ENCODE data around the gene IL31RA. TPM values are rescaled to one million over a fixed set of nuclear protein-coding genes. Genes with fewer than 3 reads are reported as not detected.

The IL31RA gene
- total RNA-seq, 5 donors from 2014 or later (not counting 1 experiment from before 2014, with no cell fraction given), result not detected

DNA sequence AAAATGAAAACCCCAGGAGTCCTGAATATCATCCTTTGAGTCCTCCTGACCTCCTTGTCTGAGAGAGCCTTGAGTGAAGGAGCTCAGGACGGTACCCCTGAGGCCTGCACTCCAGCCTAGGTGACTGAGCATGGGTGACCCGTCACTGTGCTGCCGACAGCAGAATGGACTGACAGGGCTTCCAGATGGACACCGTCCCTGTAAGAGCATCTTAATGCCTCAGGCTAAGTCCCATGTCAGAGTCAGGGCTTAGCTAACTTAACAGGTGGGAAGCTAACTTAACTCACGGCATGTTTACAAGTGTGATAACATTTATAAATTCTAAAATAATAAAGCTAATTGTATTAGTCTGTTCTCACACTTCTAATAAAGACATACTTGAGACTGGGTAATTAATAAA lies 75.3 kb downstream of the IL31RA start:
- H3K36me3 ChIP-seq (ENCODE audit: control insufficient read depth in 2 of 2, extremely low read depth in 1 of 2, insufficient read depth in 1 of 2, low read length in 1 of 2), result no peaks in the 10 kb centered on the region
- DNase-seq (no peak), ATAC-seq (replicated peaks in 1 of 4) (no peak)
- no peak overlapping the region for H3K27ac ChIP-seq (ENCODE audit: low read length)
- no peaks in the 10 kb centered on the region for H3K27me3 Mint-ChIP-seq
- H3K27ac Mint-ChIP-seq, result no peak overlapping the region
- peaks cover 0 to 13% of the 10 kb centered on the region in 2 experiments for H3K27me3 ChIP-seq (replicated peaks in 1 of 2; ENCODE audit: control insufficient read depth in 2 of 2, extremely low read depth in 1 of 2, insufficient read depth in 2 of 2, low read length in 1 of 2)
- no peaks in the 10 kb centered on the region for H3K9me3 Mint-ChIP-seq
- POLR2A ChIA-PET, result no interaction called here
- no peaks in the 10 kb centered on the region for H3K9me3 ChIP-seq
- peaks cover 4 to 17% of the 10 kb centered on the region in 2 experiments for H3K4me1 ChIP-seq (ENCODE audit: control insufficient read depth in 1 of 2, extremely low read depth in 1 of 2, insufficient read depth in 2 of 2, low read length in 2 of 2)
- H3K4me3 ChIP-seq (ENCODE audit: control insufficient read depth in 1 of 2, extremely low read depth in 1 of 2, low read length in 1 of 2), result no peak overlapping the region
- H3K36me3 Mint-ChIP-seq, result no peaks in the 10 kb centered on the region
- no peak overlapping the region for H3K4me3 Mint-ChIP-seq
- peaks cover 9 to 15% (median 12%) of the 10 kb centered on the region in 3 donors for H3K4me1 Mint-ChIP-seq
- 93% methylated on average over 3 of the region's 5 CpGs for WGBS (ENCODE audit: insufficient coverage)
- CTCF ChIA-PET, result interaction anchor here (0.6 to 1.0 kb wide), 5 partner anchors 9 to 1202 kb away, joined by 3 to 6 read pairs (median 4); no protein-coding TSS in a partner anchor

DNA sequence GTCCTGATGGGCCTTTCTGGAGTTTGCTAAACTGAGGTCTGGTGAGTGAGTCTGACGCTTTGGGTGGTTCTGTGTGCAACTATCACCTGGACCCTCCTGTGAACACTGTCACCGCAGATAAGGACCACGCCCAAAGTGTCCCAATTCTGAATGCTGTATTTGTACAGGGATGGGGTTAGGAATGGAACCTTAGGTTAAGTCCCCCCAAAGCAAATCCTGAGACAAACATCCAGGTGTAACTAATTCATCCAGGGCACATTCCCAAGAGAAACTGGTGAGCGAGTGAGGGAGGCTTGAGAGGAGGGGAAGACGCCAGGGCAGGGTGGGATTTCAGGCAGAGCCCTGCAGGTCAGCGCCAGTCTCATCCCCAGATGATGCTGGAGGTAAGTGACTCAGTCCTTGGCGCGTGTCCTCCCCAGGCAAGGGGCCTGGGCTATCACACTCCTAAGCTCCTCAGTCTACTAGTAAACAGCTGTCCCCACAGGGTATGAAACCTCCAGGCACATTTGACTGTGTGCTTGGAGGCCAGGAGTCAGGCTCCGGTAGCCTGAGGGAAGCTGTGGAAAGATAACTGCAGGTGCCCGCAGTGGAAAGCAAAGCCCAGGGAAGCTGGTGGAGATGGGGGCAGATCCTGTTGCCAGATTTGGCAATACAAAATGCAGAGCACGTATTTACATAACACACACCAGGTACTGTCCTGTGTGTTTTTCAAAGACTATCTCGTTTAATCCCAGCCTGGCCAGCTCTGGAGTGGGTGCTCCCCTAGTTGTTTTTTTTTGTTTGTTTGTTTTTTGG lies 76.9 kb downstream of the IL31RA start:
- Histone ChIP-seq H3K36me3 (ENCODE audit: control insufficient read depth in 2 of 2, extremely low read depth in 1 of 2, insufficient read depth in 1 of 2, low read length in 1 of 2) (no peaks in the 10 kb centered on the region), H3K9me3 (no peaks in the 10 kb centered on the region), H3K27me3 (replicated peaks in 1 of 2; ENCODE audit: control insufficient read depth in 2 of 2, extremely low read depth in 1 of 2, insufficient read depth in 2 of 2, low read length in 1 of 2) (peaks cover 0 to 13% of the 10 kb centered on the region in 2 experiments), H3K4me1 (ENCODE audit: control insufficient read depth in 1 of 2, extremely low read depth in 1 of 2, insufficient read depth in 2 of 2, low read length in 2 of 2) (peaks cover 2 to 13% of the 10 kb centered on the region in 2 experiments), H3K4me3 (ENCODE audit: control insufficient read depth in 1 of 2, extremely low read depth in 1 of 2, low read length in 1 of 2) (no peak overlapping the region), H3K27ac (ENCODE audit: low read length) (no peak overlapping the region)
- H3K36me3 Mint-ChIP-seq, result no peaks in the 10 kb centered on the region
- 67% methylated on average over 1 of the region's 12 CpGs for WGBS (ENCODE audit: insufficient coverage)
- H3K27ac Mint-ChIP-seq, result no peak overlapping the region
- H3K4me1 Mint-ChIP-seq, result peaks cover 9 to 11% (median 9%) of the 10 kb centered on the region in 3 donors
- ChIA-PET POLR2A (interaction anchor here in 1 of 2 donors (0.5 kb wide), 1 partner anchor 93 kb away, joined by 6 read pairs; no protein-coding TSS in a partner anchor), CTCF (no interaction called here)
- H3K9me3 Mint-ChIP-seq, result no peaks in the 10 kb centered on the region
- H3K27me3 Mint-ChIP-seq, result no peaks in the 10 kb centered on the region
- ATAC-seq (replicated peaks in 1 of 4) (no peak), DNase-seq (no peak)
- H3K4me3 Mint-ChIP-seq, result no peak overlapping the region

DNA sequence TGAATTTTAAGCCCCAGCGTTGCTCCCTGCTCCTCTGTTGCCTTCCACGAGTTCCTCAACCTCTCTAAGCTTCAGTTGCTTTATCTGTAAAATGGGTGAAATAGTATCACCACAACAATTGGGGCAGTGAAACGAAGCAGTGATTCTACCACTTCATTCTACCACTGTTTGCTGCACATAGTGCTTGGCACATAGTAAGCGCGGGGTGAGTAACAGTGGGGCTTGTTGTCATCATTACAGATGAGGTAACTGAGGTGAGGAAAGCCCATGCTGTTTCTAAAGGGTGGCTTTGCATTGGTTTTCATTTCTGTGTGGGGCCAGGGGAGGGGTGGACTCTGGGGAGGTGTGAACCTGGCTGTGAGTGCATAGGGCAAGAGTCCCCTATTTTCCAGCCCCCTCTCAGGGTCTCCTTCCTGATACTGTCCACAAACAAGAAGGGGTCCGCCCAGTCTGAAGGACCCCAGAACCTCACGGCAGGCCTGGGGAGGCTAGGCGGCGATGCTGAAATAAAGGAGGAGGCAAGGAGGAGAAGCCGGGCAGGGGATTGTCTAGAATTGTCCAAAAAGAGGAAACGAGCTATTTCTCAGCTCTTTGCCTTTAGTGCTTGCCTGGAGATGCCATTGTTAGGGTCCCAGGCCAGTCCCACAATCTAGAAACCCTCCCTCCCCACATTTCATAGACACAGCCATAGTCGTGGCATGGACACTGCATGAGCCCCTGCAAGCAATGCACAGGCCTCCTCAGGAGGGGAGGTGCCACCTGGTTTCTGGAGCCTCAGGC lies 78.1 kb downstream of the IL31RA start:
- no peaks in the 10 kb centered on the region for H3K9me3 Mint-ChIP-seq
- Histone ChIP-seq H3K27me3 (replicated peaks in 1 of 2; ENCODE audit: control insufficient read depth in 2 of 2, extremely low read depth in 1 of 2, insufficient read depth in 2 of 2, low read length in 1 of 2) (peaks cover 0 to 9% of the 10 kb centered on the region in 2 experiments), H3K9me3 (no peaks in the 10 kb centered on the region), H3K4me1 (ENCODE audit: control insufficient read depth in 1 of 2, extremely low read depth in 1 of 2, insufficient read depth in 2 of 2, low read length in 2 of 2) (peaks cover 0 to 2% of the 10 kb centered on the region in 2 experiments), H3K27ac (ENCODE audit: low read length) (no peak overlapping the region), H3K36me3 (ENCODE audit: control insufficient read depth in 2 of 2, extremely low read depth in 1 of 2, insufficient read depth in 1 of 2, low read length in 1 of 2) (no peaks in the 10 kb centered on the region), H3K4me3 (ENCODE audit: control insufficient read depth in 1 of 2, extremely low read depth in 1 of 2, low read length in 1 of 2) (no peak overlapping the region)
- no peaks in the 10 kb centered on the region for H3K4me1 Mint-ChIP-seq
- no peak overlapping the region for H3K27ac Mint-ChIP-seq
- POLR2A ChIA-PET, result no interaction called here
- ATAC-seq (replicated peaks in 1 of 4) (peak in 1 of 4 experiments; percentile 6), DNase-seq (no peak)
- CTCF ChIA-PET, result interaction anchor here in 1 of 2 donors (0.6 kb wide), 1 partner anchor 1456 kb away, joined by 3 read pairs; no protein-coding TSS in a partner anchor
- H3K4me3 Mint-ChIP-seq, result no peak overlapping the region
- WGBS (ENCODE audit: insufficient coverage), result 83% methylated on average over 5 of the region's 12 CpGs
- no peaks in the 10 kb centered on the region for H3K36me3 Mint-ChIP-seq
- H3K27me3 Mint-ChIP-seq, result no peaks in the 10 kb centered on the region

DNA sequence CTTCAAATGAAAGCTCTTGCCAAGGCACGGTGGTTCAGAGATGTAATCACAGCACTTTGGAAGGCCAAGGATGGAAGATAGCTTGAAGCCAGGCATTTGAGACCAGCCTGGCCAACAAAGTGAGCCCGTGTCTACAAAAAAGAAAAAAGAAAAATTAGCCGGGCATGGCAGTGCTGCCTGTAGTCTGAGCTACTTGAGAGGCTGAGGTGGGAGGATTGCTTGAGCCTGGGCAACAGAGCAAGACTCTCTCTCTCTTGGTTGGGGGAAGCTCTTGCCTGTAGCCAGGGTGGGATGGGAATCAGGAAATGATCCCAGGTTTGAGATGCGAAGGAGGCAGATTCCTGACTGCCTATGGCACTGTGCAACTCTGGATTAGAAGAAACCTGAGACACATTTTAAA lies 81.5 kb downstream of the IL31RA start:
- Mint-ChIP-seq H3K36me3 (peaks cover 2% of the 10 kb centered on the region), H3K27me3 (no peaks in the 10 kb centered on the region), H3K4me3 (no peak overlapping the region), H3K27ac (no peak overlapping the region), H3K4me1 (peaks cover 0 to 5% (median 0%) of the 10 kb centered on the region in 3 donors), H3K9me3 (no peaks in the 10 kb centered on the region)
- 91% methylated on average over 1 of the region's 4 CpGs for WGBS (ENCODE audit: insufficient coverage)
- Histone ChIP-seq H3K4me3 (ENCODE audit: control insufficient read depth in 1 of 2, extremely low read depth in 1 of 2, low read length in 1 of 2) (no peak overlapping the region), H3K9me3 (no peaks in the 10 kb centered on the region), H3K27me3 (replicated peaks in 1 of 2; ENCODE audit: control insufficient read depth in 2 of 2, extremely low read depth in 1 of 2, insufficient read depth in 2 of 2, low read length in 1 of 2) (no peaks in the 10 kb centered on the region), H3K36me3 (ENCODE audit: control insufficient read depth in 2 of 2, extremely low read depth in 1 of 2, insufficient read depth in 1 of 2, low read length in 1 of 2) (no peaks in the 10 kb centered on the region), H3K27ac (ENCODE audit: low read length) (no peak overlapping the region), H3K4me1 (ENCODE audit: control insufficient read depth in 1 of 2, extremely low read depth in 1 of 2, insufficient read depth in 2 of 2, low read length in 2 of 2) (no peaks in the 10 kb centered on the region)
- DNase-seq (no peak), ATAC-seq (replicated peaks in 1 of 4) (no peak)
- ChIA-PET POLR2A (interaction anchor here in 1 of 2 donors (0.6 kb wide), 1 partner anchor 303 kb away, joined by 3 read pairs; no protein-coding TSS in a partner anchor), CTCF (interaction anchor here (0.6 to 1.3 kb wide), 3 partner anchors 38 to 905 kb away, joined by 3 to 5 read pairs (median 3); no protein-coding TSS in a partner anchor)

DNA sequence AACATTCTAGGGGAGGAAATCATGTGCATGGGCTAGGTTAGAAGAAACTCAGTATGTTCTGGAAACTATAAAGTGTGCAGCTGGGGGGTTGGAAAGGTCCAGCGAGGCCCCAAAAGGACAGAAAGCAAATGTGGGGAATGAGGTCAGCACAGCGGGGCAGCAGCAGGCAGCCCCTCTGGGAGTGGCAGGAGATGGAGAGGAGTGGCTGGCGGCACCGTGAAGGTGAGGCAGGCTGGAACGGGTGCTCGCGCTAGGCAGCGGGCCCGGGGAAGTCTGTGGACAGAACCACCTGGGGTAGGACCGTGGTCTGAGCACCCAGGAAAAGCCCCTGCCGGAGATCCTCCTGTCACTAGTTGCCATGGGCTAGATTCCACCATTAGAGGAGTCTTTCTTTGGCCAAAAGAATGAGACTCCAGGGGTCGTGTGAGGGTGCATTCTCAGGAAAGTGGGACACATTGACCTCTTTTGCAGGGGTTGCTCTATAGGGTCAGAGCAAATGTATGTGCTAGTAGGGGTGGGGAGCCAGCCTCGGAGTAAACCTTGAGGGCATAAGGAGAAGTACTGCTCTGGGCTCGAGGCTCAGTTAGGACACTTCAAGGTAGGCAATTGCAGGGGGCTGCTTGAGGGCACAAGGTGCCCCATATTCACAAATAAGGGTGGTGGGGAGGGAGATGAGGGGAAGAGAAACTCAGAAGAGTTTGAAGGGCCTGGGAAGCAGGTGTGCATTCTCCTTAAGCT lies 82.4 kb downstream of the IL31RA start:
- ChIA-PET CTCF (interaction anchor here in 1 of 2 donors (0.6 to 4.2 kb wide), 3 partner anchors 35 to 268 kb away, joined by 3 to 22 read pairs (median 6); no protein-coding TSS in a partner anchor), POLR2A (no interaction called here)
- 83% methylated on average over 10 of the region's 14 CpGs for whole genome bisulfite sequencing (ENCODE audit: insufficient coverage)
- Histone ChIP-seq H3K4me1 (ENCODE audit: control insufficient read depth in 1 of 2, extremely low read depth in 1 of 2, insufficient read depth in 2 of 2, low read length in 2 of 2) (no peaks in the 10 kb centered on the region), H3K9me3 (no peaks in the 10 kb centered on the region), H3K4me3 (ENCODE audit: control insufficient read depth in 1 of 2, extremely low read depth in 1 of 2, low read length in 1 of 2) (no peak overlapping the region), H3K36me3 (ENCODE audit: control insufficient read depth in 2 of 2, extremely low read depth in 1 of 2, insufficient read depth in 1 of 2, low read length in 1 of 2) (no peaks in the 10 kb centered on the region), H3K27me3 (replicated peaks in 1 of 2; ENCODE audit: control insufficient read depth in 2 of 2, extremely low read depth in 1 of 2, insufficient read depth in 2 of 2, low read length in 1 of 2) (no peaks in the 10 kb centered on the region), H3K27ac (ENCODE audit: low read length) (no peak overlapping the region)
- ATAC-seq (replicated peaks in 1 of 4) (no peak), DNase-seq (no peak)
- Mint-ChIP-seq H3K4me1 (peaks cover 0 to 8% (median 3%) of the 10 kb centered on the region in 3 donors), H3K9me3 (no peaks in the 10 kb centered on the region), H3K27me3 (no peaks in the 10 kb centered on the region), H3K27ac (peak overlapping the region in 1 of 2 donors; percentile 48), H3K4me3 (peak overlapping the region in 1 of 3 donors; percentile 14), H3K36me3 (peaks cover 2% of the 10 kb centered on the region)

Data from T-cell (primary cell).